ENCODE measurements around the gene MEN1.
"Not testable (repeated sequence)": the region's sequence is repeated elsewhere in the genome, so short reads cannot be mapped to it uniquely, and the experiment has no call there.

Gene MEN1

DNA sequence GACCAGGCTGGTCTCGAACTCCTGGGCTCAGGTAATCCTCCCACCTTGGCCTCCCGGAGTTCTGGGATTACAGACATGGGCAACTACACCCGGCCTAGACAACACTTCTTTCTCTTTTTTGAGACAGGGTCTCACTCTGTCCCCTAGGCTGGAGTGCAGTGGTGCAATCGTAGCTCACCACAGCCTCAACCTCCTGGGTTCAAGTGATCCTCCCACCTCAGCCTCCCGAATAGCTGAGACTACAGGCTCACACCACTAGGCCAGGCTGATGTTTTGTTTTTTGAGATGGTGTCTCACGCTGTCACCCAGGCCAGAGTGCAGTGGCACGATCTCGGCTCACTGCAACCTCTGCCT lies 35.4 kb upstream of the MEN1 start:
- DNase-seq (ENCODE audit: low spot score) = not testable (repeated sequence)

DNA sequence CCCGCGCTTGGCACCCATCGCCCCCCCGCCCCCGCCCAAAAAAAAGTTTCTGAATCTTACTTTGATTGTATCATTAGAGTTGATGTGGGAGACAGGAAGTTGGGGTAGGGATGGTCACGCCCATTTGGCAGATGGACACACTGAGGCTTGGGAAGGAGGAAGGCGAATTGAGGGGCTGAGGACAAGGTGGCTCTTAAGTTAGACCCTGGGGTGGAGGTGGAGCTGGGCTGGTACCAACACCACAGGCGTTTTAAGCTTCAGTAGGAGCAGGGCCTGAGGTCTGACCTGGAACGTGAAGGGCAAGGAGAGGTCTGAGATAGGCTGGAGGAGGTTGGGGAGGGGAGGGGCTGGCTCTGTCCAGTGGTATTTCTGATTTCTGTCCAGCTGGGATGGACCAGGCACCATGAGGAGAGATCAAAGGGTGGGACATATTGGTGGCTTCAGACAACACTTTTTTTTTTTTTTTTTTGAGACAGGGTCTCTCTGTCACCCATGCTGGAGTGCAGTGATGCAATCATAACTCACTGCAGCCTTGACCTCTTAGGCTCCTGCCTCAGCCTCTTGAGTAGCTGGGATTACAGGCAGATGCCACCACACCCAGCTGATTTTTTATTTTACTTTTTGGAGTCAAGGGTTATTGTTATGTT lies 34.9 kb upstream of the MEN1 start:
- no peak for DNase-seq (ENCODE audit: low spot score)

DNA sequence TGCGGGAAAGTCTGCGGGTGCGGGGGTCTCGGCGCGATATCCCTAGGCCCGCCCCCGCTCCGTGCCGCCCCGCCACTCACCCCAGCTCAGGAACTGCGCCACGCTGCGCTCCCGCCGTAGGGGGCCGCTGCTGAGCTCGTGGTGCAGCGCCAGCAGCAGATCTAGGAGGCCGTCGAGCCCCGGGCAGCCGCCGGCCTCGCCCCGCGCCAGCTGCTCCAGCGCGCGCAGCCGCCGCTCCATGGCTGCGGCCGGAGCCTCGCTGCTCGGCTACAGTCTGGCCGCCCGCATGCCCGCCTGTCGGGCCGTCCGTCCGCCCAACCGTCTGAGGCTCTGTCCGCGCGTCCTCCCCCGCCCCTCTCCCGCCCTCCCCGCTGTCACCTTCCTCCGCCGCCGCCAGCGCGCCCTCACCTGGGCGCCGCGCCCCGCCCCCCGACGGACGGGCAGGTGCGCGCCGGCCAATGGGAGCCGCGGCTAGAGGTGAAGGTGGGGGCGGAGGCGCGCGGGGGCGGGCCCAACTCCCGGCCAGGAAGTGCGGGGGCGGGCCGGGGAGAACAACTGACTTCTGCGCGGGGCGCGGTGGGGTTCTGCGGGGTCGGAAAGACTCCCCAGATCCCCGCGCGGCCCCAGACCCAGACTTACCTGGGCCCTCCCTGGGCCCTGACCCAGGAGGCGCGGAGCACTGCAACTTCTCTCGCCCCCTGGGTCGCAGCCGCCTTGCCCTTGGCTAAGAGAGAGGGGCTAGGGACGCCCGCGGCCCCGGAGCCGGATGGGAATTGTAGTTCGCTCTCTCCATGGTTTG lies 34.2 kb upstream of the MEN1 start, which contains the start of gene CDC42BPG:
Gene CDC42BPG (minus strand): TSS at position 324 of the 799 bp plus-strand sequence. CDS start 84 bp downstream, at position 240.
- no peak for DNase-seq (ENCODE audit: low spot score)

DNA sequence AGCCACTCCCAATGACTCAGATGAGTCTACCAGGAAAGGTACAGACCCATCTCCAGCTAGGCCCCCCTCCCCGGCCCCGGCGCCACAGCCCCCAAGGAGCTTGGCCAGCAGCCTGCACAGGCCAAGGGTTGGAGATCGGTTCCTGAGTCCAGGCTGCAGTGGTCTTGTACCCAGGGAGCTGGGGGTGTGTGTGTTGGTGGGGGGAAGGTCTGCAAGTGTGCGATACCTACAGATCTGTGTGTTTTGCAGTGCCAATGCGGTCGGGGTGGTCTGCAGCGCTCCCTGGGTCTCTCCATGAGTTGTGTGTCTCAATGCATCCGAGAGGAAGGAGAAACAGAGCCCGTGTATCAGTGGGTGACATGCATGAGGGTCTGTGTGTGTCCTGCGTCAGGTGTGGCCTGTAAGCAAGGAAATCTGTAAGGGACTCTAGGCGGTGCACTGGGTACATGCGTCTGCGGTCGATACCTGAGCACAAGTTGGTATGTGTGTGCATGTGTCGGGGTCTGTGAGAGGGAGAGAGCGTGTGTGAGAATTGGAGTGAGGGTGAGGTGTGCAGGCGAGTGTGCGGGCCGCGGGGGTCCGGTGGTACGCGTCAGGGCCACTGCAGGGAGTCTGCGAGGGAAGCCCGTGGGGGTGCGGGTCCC lies 33.5 kb upstream of the MEN1 start:
- no peak for DNase-seq (ENCODE audit: low spot score)

DNA sequence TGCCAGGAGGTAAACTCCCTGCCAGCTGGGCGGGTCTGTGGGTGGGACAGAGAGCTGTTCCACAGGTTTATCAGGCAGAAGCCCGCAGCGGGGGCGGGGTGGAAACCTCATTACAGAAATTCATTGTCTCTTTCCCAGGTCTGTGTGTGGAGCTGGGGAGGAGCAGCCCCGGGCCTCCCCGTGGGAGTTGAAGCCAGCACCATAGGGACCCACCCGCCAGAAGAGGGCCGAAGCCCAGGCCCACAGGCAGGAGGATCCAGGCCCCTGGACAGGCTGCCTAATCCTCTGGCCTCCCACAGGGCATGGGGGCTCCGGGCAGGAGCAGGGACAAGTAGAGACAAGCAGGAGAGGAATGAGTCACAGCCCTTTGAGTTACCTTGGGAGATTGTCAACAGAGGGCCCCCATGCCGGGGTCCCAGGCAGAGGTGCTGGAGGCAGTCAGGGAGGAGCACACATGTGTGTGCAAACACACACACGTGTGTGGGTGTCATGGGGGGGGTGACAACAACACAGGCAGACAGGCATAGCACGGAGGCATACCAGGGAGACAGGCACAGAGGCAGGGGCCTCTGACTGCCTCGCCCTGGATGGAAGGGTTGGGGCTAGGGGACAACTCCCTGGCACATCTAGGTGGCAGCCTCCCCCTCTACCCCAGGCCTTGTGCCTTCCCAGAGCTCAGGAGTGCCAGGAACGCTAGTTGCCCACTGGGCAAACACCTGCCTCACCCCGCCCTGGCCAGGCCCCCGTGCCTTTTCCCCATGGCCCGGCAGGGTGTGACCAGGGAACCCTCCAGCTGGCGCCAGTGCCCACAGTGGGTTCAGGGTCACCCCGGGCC lies 32.7 kb upstream of the MEN1 start:
- no peak for DNase-seq (ENCODE audit: low spot score)

DNA sequence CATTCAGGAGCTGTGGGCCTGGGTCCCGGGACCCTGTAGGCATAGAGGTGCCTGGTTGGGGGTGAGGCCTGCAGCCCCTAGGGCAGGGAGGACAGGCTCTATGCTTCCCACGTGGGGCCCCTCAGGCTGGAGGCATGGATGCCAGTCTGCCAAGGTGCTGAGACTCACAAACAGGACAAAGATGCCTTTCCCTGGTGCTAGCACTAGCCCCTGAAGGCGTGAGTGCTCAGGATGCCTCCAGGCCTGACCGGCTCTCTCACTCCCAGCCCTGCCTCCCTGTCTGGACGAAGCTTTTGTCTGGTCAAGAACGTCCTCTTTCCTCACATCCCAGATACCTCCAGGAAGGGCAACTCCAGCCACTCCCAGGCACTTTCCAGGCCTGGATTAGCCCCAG lies 32.0 kb upstream of the MEN1 start:
- no peak for DNase-seq (ENCODE audit: low spot score)

DNA sequence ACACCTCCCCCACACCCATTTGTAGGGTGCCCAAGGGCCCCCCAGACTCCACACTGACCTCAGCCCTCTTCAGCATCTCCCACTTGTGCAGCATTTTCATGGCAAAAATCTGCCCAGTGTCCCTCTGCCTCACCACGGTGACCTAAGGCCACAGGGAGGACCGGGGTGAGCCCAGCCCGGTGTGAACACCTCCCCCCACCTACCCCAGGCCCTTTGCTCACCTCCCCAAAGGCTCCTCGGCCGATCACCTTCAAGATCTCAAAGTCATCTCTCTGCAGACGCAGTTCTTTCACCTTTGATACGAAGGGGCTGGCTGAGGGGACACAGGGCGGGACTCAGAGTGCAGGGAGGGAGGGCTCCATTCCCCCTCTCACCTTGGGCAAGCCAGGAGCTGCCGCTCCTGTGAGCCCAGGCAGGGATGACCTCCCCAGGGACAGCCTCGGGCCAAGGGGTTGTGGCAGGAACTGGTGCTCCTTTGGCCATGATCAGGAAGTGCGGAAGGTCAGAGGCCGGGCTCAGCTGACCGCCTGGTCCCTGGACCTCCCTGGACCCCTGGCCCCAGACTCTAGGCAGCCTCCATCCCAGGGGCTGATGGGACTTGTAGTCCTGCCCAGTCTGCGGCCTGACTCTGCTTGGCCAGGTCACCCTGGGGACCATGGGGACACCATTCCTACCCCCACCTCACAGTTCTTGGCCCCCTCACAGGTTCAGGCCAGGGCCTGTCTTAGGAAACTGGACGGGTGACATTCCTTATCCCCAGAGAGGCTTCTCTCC lies 31.4 kb upstream of the MEN1 start:
- no peak for DNase-seq (ENCODE audit: low spot score)

DNA sequence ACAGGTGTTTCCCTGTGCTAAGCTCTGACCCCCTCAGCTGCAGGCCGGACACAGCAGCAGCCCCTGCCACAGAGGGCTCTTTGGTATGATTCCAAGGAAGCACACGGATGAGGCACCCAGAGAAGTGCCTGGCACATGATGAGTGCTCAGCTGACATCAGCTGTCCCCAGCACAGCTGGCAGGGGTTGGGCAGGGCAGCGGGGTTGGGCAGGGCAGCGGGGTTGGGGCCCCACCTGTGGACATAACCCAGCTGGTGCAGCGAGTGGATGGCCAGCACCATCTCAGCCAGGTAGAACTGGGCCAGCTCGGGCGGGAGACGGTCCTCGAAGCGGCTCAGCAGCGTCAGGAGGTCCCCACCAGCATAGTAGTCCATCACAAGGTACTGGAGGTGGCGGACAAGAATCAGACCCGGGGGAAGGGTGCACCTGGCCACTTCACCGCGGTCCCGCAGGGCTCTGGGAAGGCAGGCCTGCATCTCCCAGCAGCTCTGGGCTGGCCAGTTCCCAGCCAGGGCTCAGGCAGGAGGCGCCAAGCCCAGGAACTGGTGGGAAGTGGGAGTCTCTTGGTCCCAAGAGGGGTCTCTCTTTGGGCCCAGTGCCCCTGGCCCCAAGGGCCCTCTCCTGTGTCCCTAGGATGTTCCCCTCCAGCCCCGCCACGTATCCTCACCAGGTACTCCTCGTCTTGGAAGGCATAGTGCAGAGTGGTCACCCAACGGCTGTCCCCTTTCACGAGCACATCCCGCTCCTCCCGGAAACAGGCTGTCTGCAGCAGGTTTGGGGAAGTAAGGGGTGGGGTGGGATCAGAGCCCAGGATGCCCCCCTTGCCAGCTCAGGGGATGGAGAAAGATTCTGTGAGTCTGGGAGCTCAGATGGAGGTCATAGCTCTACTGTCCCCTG lies 29.8 kb upstream of the MEN1 start:
- DNase-seq (ENCODE audit: low spot score) = no peak

DNA sequence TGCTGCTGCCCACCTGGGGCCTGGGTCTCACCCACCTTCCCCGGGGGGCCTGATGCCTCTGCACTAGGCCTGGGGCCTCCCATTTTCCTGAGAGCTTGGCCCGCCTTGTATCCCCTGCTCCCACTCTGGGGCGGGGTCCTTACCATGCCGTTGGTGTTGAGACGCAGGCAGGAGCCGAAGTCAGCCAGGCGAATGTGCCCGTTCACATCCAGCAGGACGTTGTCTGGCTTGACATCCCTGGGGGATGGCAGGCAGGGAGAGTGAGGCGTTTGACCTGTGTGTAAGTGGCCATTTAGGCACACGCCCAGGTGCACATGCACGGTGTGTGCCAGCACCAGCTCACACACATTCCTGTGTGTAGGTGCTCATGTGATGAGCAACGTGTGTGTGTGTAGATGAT lies 29.0 kb upstream of the MEN1 start:
- no peak for DNase-seq (ENCODE audit: low spot score)

DNA sequence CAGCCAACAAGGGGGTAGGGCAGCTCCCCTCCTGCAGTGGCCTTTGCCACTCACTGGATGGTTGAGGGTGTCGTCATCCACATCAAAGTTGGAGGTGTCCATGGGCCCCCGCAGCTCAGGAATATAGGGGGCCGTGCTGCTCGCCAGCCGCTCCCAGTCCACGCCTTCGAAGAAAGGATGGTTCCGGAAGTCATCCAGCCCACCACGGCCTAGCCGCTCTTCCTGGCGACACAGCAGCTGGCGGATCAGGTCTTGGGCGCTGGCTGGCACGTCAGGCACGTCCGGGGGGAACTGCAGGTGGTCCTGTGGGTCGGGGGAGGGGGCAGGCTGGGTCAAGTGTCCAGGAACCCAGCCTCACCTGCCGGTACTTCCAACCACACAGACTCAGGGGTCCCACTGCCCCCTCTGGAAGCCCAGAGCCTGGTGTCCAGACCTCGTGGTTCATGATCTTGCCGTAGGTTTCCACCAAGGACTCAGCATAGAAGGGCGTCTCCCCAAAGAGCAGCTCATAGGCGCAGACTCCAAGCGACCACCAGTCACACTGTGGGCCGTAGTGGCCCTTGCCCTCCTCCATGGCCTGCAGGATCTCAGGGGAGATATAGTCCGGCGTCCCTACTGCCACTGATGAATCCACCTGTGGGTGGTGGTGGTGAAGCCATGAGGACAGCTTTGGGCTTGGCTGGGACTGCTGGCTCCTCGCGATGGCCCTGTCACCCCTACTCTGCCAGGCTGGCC lies 28.4 kb upstream of the MEN1 start:
- DNase-seq (ENCODE audit: low spot score) = no peak

DNA sequence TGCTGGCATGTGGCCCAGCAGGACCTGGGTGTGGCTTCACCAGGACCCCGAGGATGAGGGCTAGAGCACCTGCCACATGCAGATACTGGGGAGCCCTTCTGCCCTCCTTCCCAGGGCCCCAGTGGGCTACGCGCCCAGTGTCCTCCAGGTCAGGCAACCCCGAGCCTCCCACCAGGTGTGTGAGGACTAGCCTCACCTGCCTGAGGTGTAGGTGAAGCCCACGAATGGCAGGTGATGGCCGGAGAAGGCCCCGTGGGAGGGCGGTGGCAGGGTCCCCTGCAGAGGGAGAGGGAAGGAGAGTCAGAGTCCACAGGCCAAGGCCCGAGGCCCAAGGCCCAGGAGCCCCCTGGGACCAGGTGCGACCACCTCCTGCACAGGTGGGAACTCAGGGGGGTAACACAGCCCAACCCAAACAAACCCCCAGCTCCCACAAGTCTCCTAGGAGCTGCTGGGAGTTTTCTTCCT lies 27.6 kb upstream of the MEN1 start:
- no peak for DNase-seq (ENCODE audit: low spot score)

DNA sequence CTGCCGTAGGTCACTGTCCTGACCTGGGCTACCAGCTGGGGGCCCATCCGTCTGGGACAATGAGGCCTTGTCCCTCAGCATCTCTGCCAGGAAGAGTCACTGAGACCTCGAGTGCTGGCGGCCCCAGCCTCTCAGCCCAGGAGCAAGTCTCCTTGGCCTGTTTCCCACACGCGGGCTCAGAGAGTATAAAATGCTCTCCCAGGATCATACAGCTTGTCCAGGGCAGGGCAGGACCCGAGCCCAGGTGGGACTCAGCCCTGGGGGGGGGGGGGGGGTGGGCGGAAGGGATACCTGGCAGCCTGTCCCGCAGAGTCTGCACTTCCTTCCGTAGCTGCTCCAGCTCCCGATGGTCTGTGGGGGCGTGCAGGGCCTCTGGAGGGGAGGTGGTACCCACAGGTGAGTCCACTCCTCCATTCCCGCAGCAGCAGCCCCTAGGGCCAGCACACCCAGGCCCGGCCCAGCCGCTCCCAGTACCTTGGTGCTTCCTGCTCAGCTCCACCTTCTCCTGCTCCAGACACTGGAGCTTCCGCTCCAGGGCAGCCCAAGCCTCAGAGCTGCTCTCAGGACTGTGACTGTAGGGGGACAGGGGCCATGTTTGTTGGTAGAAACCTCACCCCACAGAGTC lies 26.2 kb upstream of the MEN1 start:
- no peak for DNase-seq (ENCODE audit: low spot score)

DNA sequence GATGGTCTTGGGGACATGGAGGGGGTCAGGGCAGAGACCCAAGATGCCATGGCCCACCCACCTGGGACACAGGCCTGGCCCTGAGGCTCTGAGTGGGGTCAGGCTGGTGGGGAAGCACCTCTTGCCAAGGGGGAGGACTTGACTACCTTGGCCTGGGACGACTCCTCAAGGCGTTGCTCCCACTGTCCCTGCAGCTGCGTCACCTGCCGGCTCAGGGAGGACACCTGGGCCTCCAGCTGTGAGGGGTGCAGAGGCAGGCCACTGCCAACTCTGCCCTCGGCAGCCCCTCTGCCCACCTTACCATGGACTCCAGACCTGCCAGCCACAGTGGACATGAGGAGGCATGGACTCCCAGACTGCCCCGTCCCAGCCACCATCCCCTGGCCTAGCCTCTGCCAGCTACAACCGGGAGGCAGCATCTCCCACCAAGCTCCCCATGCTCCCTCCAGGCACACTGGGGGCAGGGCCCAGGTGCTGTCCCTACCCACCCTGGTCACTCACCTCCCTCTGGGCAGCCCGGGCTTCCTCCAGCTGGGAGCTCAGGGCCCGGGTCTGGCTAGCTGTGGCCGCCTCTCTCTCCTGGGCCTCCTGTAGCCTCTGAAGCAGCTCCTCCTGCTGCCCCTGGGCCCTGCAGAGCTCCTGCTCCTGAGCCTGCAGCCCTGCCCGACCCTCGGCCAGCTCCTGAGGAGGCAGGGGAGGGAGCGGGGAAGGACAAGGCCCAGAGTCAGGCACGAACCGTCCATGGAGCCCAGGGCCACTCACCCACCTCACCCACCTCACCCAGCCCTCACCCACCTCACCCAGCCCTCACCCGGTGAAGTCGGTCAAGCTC lies 25.5 kb upstream of the MEN1 start:
- DNase-seq (ENCODE audit: low spot score) = no peak

DNA sequence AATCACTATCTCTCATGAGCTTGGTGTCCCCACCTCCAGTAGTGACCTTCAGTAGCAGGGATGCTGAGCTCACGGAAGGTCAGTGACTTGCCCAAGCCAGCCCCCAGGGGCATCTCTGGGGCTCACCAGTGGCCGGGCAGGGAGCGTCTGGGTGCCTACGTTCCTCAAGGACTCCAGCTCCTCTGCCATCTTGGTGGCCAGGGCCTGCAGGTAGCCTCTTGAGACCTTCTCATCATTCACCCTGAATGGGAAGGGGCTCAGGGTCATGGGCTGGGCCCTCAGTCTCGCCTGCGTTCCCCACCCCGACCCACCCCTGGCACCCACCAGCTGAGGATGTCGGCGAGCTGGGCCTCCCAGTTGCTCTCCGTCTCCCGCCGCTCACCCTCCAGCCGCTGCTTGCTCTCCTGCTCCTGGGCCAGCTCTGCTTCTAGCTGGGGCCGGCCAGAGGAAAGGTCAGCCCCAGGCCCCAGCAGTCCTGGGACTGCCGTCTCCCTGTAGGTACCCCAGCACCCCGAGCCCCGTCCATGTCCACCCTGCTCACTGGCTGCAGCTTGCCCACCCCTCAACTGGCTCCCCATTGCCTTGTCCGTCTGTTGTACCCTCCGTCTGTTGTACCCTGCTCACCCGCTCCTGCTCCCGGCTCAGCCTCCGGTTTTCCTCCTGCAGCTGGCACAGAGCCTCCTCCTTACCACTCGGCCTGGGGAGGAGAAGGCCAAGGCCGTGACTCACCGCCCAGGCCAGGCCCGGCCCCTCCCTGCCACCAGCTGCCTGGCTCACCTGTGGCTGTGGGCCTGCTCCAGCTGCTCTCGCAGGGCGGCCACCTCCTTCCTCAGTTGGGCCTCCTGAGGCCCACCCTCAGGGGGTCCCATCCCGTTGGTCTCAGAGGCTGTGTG lies 24.6 kb upstream of the MEN1 start:
- DNase-seq (ENCODE audit: low spot score) = no peak

DNA sequence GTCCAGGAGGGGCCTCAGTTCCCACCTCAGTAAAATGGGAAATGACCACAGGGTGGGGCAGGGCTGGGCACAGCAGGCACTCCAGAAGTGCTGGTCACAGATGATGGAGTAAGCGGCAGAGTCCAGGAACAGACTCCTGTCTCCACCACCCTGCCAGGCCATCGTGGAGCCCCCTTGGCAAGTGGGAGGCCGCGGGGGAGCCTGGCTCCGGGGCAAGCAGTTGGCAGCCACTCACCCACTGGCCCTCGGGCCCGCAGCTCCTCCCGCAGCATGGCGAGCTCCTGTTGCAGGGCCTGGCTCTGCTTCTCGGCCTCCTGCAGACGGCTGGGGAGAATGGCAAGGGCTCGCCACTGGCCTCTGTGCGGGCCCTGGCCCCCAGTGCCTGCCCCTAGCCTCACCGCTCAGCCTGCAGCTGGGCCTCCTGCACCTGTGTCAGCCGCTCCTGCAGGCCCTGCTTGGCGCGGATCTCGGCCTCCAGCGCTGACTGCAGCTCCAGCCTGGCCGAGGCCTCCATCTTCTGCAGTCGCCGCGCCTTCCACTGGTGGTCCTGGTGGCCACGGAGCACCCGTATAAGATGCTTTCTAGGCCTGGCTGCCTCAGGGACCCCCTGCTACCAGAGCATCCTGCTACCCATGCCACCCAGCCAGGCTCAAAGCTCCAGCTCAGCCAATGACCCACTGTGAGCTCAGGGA lies 23.8 kb upstream of the MEN1 start:
- no peak for DNase-seq (ENCODE audit: low spot score)

DNA sequence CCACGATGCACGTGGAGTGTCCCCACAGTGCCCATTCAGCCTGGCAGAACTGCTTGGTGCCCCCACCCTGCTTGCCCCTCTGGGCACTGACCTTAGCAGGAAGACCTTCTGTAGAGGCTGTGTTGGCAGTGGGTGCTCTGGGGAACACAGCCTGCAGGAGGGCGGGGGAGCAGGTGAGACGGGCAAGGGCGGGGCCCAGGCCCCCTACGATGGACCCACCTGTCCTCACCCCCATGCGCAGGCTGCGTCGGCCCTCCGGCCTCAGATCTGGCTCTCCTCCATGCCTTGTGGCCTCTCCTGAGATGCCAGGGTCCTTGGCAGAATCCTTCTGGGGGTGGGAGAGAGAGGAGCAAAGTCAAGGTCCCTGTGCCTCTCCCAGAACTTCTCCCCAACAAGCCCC lies 23.2 kb upstream of the MEN1 start:
- no peak for DNase-seq (ENCODE audit: low spot score)

DNA sequence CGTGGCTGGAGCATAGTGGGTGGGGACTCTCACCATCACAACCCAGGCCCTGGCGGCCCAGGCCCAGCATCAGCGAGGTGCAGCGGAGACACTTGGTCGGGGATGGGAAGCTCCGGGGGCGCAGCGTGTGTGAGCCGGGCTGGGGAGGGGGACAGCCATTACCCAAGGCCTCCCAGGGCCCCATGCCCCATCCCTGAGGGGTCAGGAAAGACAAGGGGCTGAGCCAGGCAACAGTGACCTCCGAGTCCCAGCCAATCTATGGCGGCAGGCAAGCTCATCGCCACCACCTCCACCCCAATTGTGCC lies 22.8 kb upstream of the MEN1 start:
- no peak for DNase-seq (ENCODE audit: low spot score)
